ENCODE data around the gene DIP2B.

DNA sequence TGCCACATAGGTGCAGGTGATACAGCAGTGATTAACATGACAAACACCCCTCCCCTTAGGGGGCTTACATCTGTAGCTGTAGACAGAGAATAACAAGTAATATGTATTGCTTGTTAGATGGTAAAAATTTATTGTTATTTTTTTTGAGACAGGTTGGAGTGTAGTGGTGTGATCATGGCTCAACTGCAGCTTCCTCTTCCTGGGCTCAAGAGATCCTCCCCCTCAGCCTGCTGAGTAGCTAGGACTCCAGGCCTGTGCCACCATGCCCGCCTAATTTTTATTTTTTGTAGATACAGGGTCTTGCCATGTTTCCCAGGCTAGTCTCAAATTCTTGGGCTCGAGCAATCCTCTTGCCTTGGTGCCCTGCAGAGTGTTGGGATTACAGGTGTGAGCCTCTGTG lies 19.8 kb downstream of the DIP2B start:
- TF ChIP-seq, protein P1, sequence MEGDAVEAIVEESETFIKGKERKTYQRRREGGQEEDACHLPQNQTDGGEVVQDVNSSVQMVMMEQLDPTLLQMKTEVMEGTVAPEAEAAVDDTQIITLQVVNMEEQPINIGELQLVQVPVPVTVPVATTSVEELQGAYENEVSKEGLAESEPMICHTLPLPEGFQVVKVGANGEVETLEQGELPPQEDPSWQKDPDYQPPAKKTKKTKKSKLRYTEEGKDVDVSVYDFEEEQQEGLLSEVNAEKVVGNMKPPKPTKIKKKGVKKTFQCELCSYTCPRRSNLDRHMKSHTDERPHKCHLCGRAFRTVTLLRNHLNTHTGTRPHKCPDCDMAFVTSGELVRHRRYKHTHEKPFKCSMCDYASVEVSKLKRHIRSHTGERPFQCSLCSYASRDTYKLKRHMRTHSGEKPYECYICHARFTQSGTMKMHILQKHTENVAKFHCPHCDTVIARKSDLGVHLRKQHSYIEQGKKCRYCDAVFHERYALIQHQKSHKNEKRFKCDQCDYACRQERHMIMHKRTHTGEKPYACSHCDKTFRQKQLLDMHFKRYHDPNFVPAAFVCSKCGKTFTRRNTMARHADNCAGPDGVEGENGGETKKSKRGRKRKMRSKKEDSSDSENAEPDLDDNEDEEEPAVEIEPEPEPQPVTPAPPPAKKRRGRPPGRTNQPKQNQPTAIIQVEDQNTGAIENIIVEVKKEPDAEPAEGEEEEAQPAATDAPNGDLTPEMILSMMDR (IDR thresholded peaks at IDR 0.05) = no peak
- no peak for TF ChIP-seq POLR2A (IDR thresholded peaks at IDR 0.05)

Measured in adrenal gland (tissue), 5 donors.